Liver (tissue), 9 donors: Measurements from ENCODE around the gene CHCHD4. TPM values are rescaled to one million over a fixed set of nuclear protein-coding genes. Genes with fewer than 3 reads are reported as not detected.

ENCODE experiments used
- DNase-seq: peaks from one replicate; pipeline ENCODE4 v3.0.0-alpha.2; 2017; ENCODE audit warnings: low spot score
- H3K27ac ChIP-seq, 2 donors: one replicate each; pipeline ENCODE4 v1.7.0; 2013; ENCODE audit warnings: inconsistent platforms in 2 of 2, low read length in 2 of 2, control low read depth in 1 of 2, low read depth in 1 of 2, mild to moderate bottlenecking in 1 of 2
- H3K27me3 ChIP-seq, 4 donors: one replicate each; pipeline versions ENCODE4 v1.6.1 to v1.7.0; 2013; ENCODE audit warnings: low read length in 3 of 4, inconsistent platforms in 1 of 4, mild to moderate bottlenecking in 1 of 4, moderate library complexity in 1 of 4; ENCODE audit not compliant: control insufficient read depth in 4 of 4, insufficient read depth in 4 of 4
- H3K36me3 ChIP-seq, 4 donors: one replicate each; pipeline versions ENCODE4 v1.6.1 to v1.7.0; 2013; ENCODE audit warnings: low read length in 3 of 4, mild to moderate bottlenecking in 3 of 4, low read depth in 1 of 4, moderate library complexity in 1 of 4; ENCODE audit not compliant: control insufficient read depth in 4 of 4, insufficient read depth in 3 of 4
- H3K4me1 ChIP-seq, 4 donors: one replicate each; pipeline versions ENCODE4 v1.6.1 to v1.7.0; 2013; ENCODE audit warnings: low read length in 3 of 4, mild to moderate bottlenecking in 3 of 4, moderate library complexity in 1 of 4; ENCODE audit not compliant: control insufficient read depth in 4 of 4, insufficient read depth in 4 of 4
- H3K4me3 ChIP-seq, 3 donors: one replicate each; pipeline versions ENCODE4 v1.6.1 to v1.7.0; 2013; ENCODE audit warnings: low read length in 3 of 3, control low read depth in 1 of 3, low read depth in 1 of 3, mild to moderate bottlenecking in 1 of 3
- H3K9ac ChIP-seq, 2 donors: one replicate each; pipeline ENCODE4 v1.7.0; 2013; ENCODE audit warnings: low read length in 2 of 2, mild to moderate bottlenecking in 2 of 2, moderate library complexity in 2 of 2, control low read depth in 1 of 2, low read depth in 1 of 2
- H3K9me3 ChIP-seq, 4 donors: one replicate each; pipeline versions ENCODE4 v1.6.1 to v1.7.0; 2013; ENCODE audit warnings: low read length in 3 of 4; ENCODE audit not compliant: control insufficient read depth in 4 of 4
- EGR1 ChIP-seq, 2 donors: IDR thresholded peaks; 2 replicates each; pipeline ENCODE4 v1.6.1; 2016 to 2018; ENCODE audit warnings: antibody characterized with exemption in 2 of 2, low read depth in 2 of 2
- FOXA1 ChIP-seq: IDR thresholded peaks from 2 replicates; pipeline ENCODE4 v1.6.1; 2016; ENCODE audit warnings: antibody characterized with exemption
- FOXA2 ChIP-seq: IDR thresholded peaks from 2 replicates; pipeline ENCODE4 v1.6.1; 2016; ENCODE audit warnings: antibody characterized with exemption
- GABPA ChIP-seq, 2 donors: IDR thresholded peaks in 1 of 2; conservative IDR thresholded peaks in 1 of 2; 2 replicates each; pipeline ENCODE4 v1.6.1; 2016; ENCODE audit warnings: antibody characterized with exemption in 2 of 2, mild to moderate bottlenecking in 1 of 2, moderate library complexity in 1 of 2
- HNF4A ChIP-seq, 2 donors: conservative IDR thresholded peaks; 2 replicates each; pipeline ENCODE4 v1.6.1; 2016; ENCODE audit warnings: antibody characterized with exemption in 2 of 2, mild to moderate bottlenecking in 2 of 2
- HNF4G ChIP-seq: IDR thresholded peaks from 2 replicates; pipeline ENCODE4 v1.6.1; 2016; ENCODE audit warnings: antibody characterized with exemption
- JUND ChIP-seq, 2 donors: IDR thresholded peaks; 2 replicates each; pipeline ENCODE4 v1.6.1; 2016; ENCODE audit warnings: antibody characterized with exemption in 2 of 2
- NR2F2 ChIP-seq: IDR thresholded peaks from 2 replicates; pipeline ENCODE4 v1.6.1; 2016; ENCODE audit warnings: antibody characterized with exemption
- RAD21 ChIP-seq, 2 donors: IDR thresholded peaks; 2 replicates each; pipeline ENCODE4 v1.6.1; 2016; ENCODE audit warnings: antibody characterized with exemption in 2 of 2, mild to moderate bottlenecking in 2 of 2
- RXRA ChIP-seq, 2 donors: IDR thresholded peaks; 2 replicates each; pipeline ENCODE4 v1.6.1; 2017 to 2018; ENCODE audit warnings: antibody characterized with exemption in 2 of 2, mild to moderate bottlenecking in 1 of 2
- SP1 ChIP-seq: IDR thresholded peaks from 2 replicates; pipeline ENCODE4 v1.6.1; 2018; ENCODE audit warnings: antibody characterized with exemption, mild to moderate bottlenecking
- TAF1 ChIP-seq: conservative IDR thresholded peaks from 2 replicates; pipeline ENCODE4 v1.6.1; 2016; ENCODE audit warnings: antibody characterized with exemption, mild to moderate bottlenecking
- YY1 ChIP-seq: IDR thresholded peaks from 2 replicates; pipeline ENCODE4 v1.6.1; 2016; ENCODE audit warnings: antibody characterized with exemption, mild to moderate bottlenecking
- WGBS: extraction: QIAGEN DNeasy Blood & Tissue Kit; methylation state at CpG from one replicate; pipeline ENCODE4 v1.1.7; 2013; 5-methylcytosine and 5-hydroxymethylcytosine counted together
- polyA plus RNA-seq, 2 donors: library from polyadenylated mRNA; stranded (reverse) in 1 of 2; unstranded in 1 of 2; fragments of 200-250 nt in 1 of 2; fragments of >200 nt in 1 of 2; fragmentation: Nextera tagmentation in 1 of 2; extraction: Ambion mirVana in 1 of 2; gene quantifications; one replicate each; pipeline versions ENCODE4 v1.2.1 to v1.2.3, GENCODE V29; 2013 to 2015
- total RNA-seq, 2 donors: library from RNA; depleted of rRNA; stranded (reverse); fragments of >200 nt; gene quantifications; one replicate each; pipeline ENCODE4 v1.2.3, GENCODE V29; 2014
- TF ChIP-seq, protein P1 (sequence below): IDR thresholded peaks from 2 replicates; pipeline ENCODE4 v1.6.1; 2016; ENCODE audit warnings: antibody characterized with exemption, mild to moderate bottlenecking
- TF ChIP-seq, protein P2 (sequence below): IDR thresholded peaks from 2 replicates; pipeline ENCODE4 v1.6.1; 2016; ENCODE audit warnings: antibody characterized with exemption
- TF ChIP-seq, protein P3 (sequence below): IDR thresholded peaks from 2 replicates; pipeline ENCODE4 v1.6.1; 2016; ENCODE audit warnings: antibody characterized with exemption
- TF ChIP-seq, protein P4 (sequence below): fragments of 150-350 bp; IDR thresholded peaks from 2 replicates; pipeline ENCODE4 v1.5.1; 2017; ENCODE audit warnings: improper control_type of control experiment, low read depth, low read length; ENCODE audit not compliant: missing input control
- TF ChIP-seq, protein P5 (sequence below): IDR thresholded peaks from 2 replicates; pipeline ENCODE4 v1.6.1; 2016; ENCODE audit warnings: antibody characterized with exemption
- donor health status: healthy.
- donor health status: healthy.
- donor health status: healthy.
- donor health status: healthy.
- donor health status: healthy.

CHCHD4 gene
- total and polyA plus RNA-seq, 4 donors: 7.0 to 11.3 (median 9.5) TPM

DNA sequence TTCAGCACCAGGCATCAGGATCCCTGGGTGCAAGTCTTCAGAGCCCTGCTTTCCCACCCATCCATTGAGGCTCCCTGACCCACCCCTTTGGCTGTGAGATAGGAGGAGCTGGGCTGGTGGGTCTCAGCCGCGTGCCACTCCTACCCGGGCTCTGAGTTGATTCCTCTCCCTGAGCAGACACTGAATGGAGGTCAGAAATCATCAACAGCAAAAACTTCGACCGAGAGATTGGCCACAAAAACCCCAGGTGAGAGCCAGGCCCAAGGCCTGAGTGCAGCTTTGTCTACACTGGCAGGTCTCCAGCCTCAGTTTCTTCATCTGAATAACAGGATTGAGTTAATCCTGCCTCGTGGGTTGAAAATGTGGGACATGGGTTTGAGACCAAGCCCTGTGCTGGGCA, 8.0 kb upstream of the CHCHD4 start (continued):
- TF ChIP-seq, protein P1, sequence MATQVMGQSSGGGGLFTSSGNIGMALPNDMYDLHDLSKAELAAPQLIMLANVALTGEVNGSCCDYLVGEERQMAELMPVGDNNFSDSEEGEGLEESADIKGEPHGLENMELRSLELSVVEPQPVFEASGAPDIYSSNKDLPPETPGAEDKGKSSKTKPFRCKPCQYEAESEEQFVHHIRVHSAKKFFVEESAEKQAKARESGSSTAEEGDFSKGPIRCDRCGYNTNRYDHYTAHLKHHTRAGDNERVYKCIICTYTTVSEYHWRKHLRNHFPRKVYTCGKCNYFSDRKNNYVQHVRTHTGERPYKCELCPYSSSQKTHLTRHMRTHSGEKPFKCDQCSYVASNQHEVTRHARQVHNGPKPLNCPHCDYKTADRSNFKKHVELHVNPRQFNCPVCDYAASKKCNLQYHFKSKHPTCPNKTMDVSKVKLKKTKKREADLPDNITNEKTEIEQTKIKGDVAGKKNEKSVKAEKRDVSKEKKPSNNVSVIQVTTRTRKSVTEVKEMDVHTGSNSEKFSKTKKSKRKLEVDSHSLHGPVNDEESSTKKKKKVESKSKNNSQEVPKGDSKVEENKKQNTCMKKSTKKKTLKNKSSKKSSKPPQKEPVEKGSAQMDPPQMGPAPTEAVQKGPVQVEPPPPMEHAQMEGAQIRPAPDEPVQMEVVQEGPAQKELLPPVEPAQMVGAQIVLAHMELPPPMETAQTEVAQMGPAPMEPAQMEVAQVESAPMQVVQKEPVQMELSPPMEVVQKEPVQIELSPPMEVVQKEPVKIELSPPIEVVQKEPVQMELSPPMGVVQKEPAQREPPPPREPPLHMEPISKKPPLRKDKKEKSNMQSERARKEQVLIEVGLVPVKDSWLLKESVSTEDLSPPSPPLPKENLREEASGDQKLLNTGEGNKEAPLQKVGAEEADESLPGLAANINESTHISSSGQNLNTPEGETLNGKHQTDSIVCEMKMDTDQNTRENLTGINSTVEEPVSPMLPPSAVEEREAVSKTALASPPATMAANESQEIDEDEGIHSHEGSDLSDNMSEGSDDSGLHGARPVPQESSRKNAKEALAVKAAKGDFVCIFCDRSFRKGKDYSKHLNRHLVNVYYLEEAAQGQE: no peak
- TF ChIP-seq EGR1 (IDR thresholded peaks at IDR 0.05; ENCODE audit: low read depth in 2 of 2) (no peak), FOXA1 (no peak), HNF4A (conservative IDR thresholded peaks at IDR 0.05) (no peak), RXRA (IDR thresholded peaks at IDR 0.05) (no peak), YY1 (no peak), RAD21 (IDR thresholded peaks at IDR 0.05) (no peak)

DNA sequence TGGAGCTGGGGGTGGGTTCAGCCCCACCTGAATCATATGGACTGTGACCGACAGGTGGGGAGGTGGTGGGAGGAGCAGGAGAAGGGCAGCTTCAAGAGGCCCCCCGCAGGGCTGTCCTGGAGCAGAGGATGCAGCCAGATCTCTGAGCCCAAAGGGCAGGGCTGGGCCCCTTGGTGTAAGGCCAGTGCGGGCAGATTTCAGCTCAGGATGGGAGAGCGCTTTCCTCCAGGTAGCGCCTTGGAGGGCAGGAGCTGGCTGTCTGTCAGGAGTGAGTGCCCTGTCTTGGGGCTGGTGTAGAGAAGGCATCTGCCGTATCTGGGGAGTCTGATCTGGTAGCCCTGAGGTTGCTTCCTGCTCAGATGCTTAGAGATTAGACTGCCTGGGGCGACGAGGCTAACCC, 7.5 kb upstream of the CHCHD4 start:
- Histone ChIP-seq H3K27me3 (no peaks in the 10 kb centered on the region), H3K9me3 (no peaks in the 10 kb centered on the region), H3K4me3 (no peak overlapping the region), H3K9ac (no peak overlapping the region), H3K36me3 (peaks cover 10 to 63% (median 29%) of the 10 kb centered on the region in 4 donors), H3K4me1 (peaks cover 1 to 34% (median 19%) of the 10 kb centered on the region in 4 donors), H3K27ac (no peak overlapping the region)
- TF ChIP-seq FOXA2 (no peak), FOXA1 (no peak), TAF1 (no peak), JUND (IDR thresholded peaks at IDR 0.05) (no peak), HNF4G (no peak), RAD21 (IDR thresholded peaks at IDR 0.05) (no peak), RXRA (IDR thresholded peaks at IDR 0.05) (no peak), GABPA (IDR thresholded peaks at IDR 0.05 in 1 of 2, conservative IDR thresholded peaks at IDR 0.05 in 1 of 2) (no peak), YY1 (no peak), SP1 (no peak), HNF4A (conservative IDR thresholded peaks at IDR 0.05) (no peak), NR2F2 (no peak)
- TF ChIP-seq, protein P2, sequence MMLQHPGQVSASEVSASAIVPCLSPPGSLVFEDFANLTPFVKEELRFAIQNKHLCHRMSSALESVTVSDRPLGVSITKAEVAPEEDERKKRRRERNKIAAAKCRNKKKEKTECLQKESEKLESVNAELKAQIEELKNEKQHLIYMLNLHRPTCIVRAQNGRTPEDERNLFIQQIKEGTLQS: no peak
- TF ChIP-seq, protein P3, sequence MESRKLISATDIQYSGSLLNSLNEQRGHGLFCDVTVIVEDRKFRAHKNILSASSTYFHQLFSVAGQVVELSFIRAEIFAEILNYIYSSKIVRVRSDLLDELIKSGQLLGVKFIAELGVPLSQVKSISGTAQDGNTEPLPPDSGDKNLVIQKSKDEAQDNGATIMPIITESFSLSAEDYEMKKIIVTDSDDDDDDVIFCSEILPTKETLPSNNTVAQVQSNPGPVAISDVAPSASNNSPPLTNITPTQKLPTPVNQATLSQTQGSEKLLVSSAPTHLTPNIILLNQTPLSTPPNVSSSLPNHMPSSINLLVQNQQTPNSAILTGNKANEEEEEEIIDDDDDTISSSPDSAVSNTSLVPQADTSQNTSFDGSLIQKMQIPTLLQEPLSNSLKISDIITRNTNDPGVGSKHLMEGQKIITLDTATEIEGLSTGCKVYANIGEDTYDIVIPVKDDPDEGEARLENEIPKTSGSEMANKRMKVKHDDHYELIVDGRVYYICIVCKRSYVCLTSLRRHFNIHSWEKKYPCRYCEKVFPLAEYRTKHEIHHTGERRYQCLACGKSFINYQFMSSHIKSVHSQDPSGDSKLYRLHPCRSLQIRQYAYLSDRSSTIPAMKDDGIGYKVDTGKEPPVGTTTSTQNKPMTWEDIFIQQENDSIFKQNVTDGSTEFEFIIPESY: no peak
- TF ChIP-seq, protein P1: no peak
- TF ChIP-seq, protein P4, sequence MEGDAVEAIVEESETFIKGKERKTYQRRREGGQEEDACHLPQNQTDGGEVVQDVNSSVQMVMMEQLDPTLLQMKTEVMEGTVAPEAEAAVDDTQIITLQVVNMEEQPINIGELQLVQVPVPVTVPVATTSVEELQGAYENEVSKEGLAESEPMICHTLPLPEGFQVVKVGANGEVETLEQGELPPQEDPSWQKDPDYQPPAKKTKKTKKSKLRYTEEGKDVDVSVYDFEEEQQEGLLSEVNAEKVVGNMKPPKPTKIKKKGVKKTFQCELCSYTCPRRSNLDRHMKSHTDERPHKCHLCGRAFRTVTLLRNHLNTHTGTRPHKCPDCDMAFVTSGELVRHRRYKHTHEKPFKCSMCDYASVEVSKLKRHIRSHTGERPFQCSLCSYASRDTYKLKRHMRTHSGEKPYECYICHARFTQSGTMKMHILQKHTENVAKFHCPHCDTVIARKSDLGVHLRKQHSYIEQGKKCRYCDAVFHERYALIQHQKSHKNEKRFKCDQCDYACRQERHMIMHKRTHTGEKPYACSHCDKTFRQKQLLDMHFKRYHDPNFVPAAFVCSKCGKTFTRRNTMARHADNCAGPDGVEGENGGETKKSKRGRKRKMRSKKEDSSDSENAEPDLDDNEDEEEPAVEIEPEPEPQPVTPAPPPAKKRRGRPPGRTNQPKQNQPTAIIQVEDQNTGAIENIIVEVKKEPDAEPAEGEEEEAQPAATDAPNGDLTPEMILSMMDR: no peak
- TF ChIP-seq, protein P5, sequence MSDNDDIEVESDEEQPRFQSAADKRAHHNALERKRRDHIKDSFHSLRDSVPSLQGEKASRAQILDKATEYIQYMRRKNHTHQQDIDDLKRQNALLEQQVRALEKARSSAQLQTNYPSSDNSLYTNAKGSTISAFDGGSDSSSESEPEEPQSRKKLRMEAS: no peak
- DNase-seq: no peak
- 96% methylated on average over 8 of the region's 8 CpGs for WGBS
